Liver (tissue), 9 donors: ENCODE data around the gene RPL7A. TPM values are rescaled to one million over a fixed set of nuclear protein-coding genes. Genes with fewer than 3 reads are reported as not detected.

Experiments
- DNase-seq: peaks from one replicate; pipeline ENCODE4 v3.0.0-alpha.2; 2017; ENCODE audit warnings: low spot score
- H3K27ac ChIP-seq, 2 donors: one replicate each; pipeline ENCODE4 v1.7.0; 2013; ENCODE audit warnings: inconsistent platforms in 2 of 2, low read length in 2 of 2, control low read depth in 1 of 2, low read depth in 1 of 2, mild to moderate bottlenecking in 1 of 2
- H3K27me3 ChIP-seq, 4 donors: one replicate each; pipeline versions ENCODE4 v1.6.1 to v1.7.0; 2013; ENCODE audit warnings: low read length in 3 of 4, inconsistent platforms in 1 of 4, mild to moderate bottlenecking in 1 of 4, moderate library complexity in 1 of 4; ENCODE audit not compliant: control insufficient read depth in 4 of 4, insufficient read depth in 4 of 4
- H3K36me3 ChIP-seq, 4 donors: one replicate each; pipeline versions ENCODE4 v1.6.1 to v1.7.0; 2013; ENCODE audit warnings: low read length in 3 of 4, mild to moderate bottlenecking in 3 of 4, low read depth in 1 of 4, moderate library complexity in 1 of 4; ENCODE audit not compliant: control insufficient read depth in 4 of 4, insufficient read depth in 3 of 4
- H3K4me1 ChIP-seq, 4 donors: one replicate each; pipeline versions ENCODE4 v1.6.1 to v1.7.0; 2013; ENCODE audit warnings: low read length in 3 of 4, mild to moderate bottlenecking in 3 of 4, moderate library complexity in 1 of 4; ENCODE audit not compliant: control insufficient read depth in 4 of 4, insufficient read depth in 4 of 4
- H3K4me3 ChIP-seq, 3 donors: one replicate each; pipeline versions ENCODE4 v1.6.1 to v1.7.0; 2013; ENCODE audit warnings: low read length in 3 of 3, control low read depth in 1 of 3, low read depth in 1 of 3, mild to moderate bottlenecking in 1 of 3
- H3K9ac ChIP-seq, 2 donors: one replicate each; pipeline ENCODE4 v1.7.0; 2013; ENCODE audit warnings: low read length in 2 of 2, mild to moderate bottlenecking in 2 of 2, moderate library complexity in 2 of 2, control low read depth in 1 of 2, low read depth in 1 of 2
- H3K9me3 ChIP-seq, 4 donors: one replicate each; pipeline versions ENCODE4 v1.6.1 to v1.7.0; 2013; ENCODE audit warnings: low read length in 3 of 4; ENCODE audit not compliant: control insufficient read depth in 4 of 4
- CTCF ChIP-seq: fragments of 150-350 bp; IDR thresholded peaks from 2 replicates; pipeline ENCODE4 v1.5.1; 2017; ENCODE audit warnings: improper control_type of control experiment, low read depth, low read length; ENCODE audit not compliant: missing input control
- EGR1 ChIP-seq, 2 donors: IDR thresholded peaks; 2 replicates each; pipeline ENCODE4 v1.6.1; 2016 to 2018; ENCODE audit warnings: antibody characterized with exemption in 2 of 2, low read depth in 2 of 2
- FOXA1 ChIP-seq: IDR thresholded peaks from 2 replicates; pipeline ENCODE4 v1.6.1; 2016; ENCODE audit warnings: antibody characterized with exemption
- FOXA2 ChIP-seq: IDR thresholded peaks from 2 replicates; pipeline ENCODE4 v1.6.1; 2016; ENCODE audit warnings: antibody characterized with exemption
- GABPA ChIP-seq, 2 donors: IDR thresholded peaks in 1 of 2; conservative IDR thresholded peaks in 1 of 2; 2 replicates each; pipeline ENCODE4 v1.6.1; 2016; ENCODE audit warnings: antibody characterized with exemption in 2 of 2, mild to moderate bottlenecking in 1 of 2, moderate library complexity in 1 of 2
- HNF4A ChIP-seq, 2 donors: conservative IDR thresholded peaks; 2 replicates each; pipeline ENCODE4 v1.6.1; 2016; ENCODE audit warnings: antibody characterized with exemption in 2 of 2, mild to moderate bottlenecking in 2 of 2
- HNF4G ChIP-seq: IDR thresholded peaks from 2 replicates; pipeline ENCODE4 v1.6.1; 2016; ENCODE audit warnings: antibody characterized with exemption
- JUND ChIP-seq, 2 donors: IDR thresholded peaks; 2 replicates each; pipeline ENCODE4 v1.6.1; 2016; ENCODE audit warnings: antibody characterized with exemption in 2 of 2
- MAX ChIP-seq: IDR thresholded peaks from 2 replicates; pipeline ENCODE4 v1.6.1; 2016; ENCODE audit warnings: antibody characterized with exemption
- NR2F2 ChIP-seq: IDR thresholded peaks from 2 replicates; pipeline ENCODE4 v1.6.1; 2016; ENCODE audit warnings: antibody characterized with exemption
- RAD21 ChIP-seq, 2 donors: IDR thresholded peaks; 2 replicates each; pipeline ENCODE4 v1.6.1; 2016; ENCODE audit warnings: antibody characterized with exemption in 2 of 2, mild to moderate bottlenecking in 2 of 2
- REST ChIP-seq: IDR thresholded peaks from 2 replicates; pipeline ENCODE4 v1.6.1; 2016; ENCODE audit warnings: antibody characterized with exemption, mild to moderate bottlenecking
- RXRA ChIP-seq, 2 donors: IDR thresholded peaks; 2 replicates each; pipeline ENCODE4 v1.6.1; 2017 to 2018; ENCODE audit warnings: antibody characterized with exemption in 2 of 2, mild to moderate bottlenecking in 1 of 2
- SP1 ChIP-seq: IDR thresholded peaks from 2 replicates; pipeline ENCODE4 v1.6.1; 2018; ENCODE audit warnings: antibody characterized with exemption, mild to moderate bottlenecking
- TAF1 ChIP-seq: conservative IDR thresholded peaks from 2 replicates; pipeline ENCODE4 v1.6.1; 2016; ENCODE audit warnings: antibody characterized with exemption, mild to moderate bottlenecking
- YY1 ChIP-seq: IDR thresholded peaks from 2 replicates; pipeline ENCODE4 v1.6.1; 2016; ENCODE audit warnings: antibody characterized with exemption, mild to moderate bottlenecking
- ZBTB33 ChIP-seq: IDR thresholded peaks from 2 replicates; pipeline ENCODE4 v1.6.1; 2016; ENCODE audit warnings: antibody characterized with exemption
- WGBS: extraction: QIAGEN DNeasy Blood & Tissue Kit; methylation state at CpG from one replicate; pipeline ENCODE4 v1.1.7; 2013; 5-methylcytosine and 5-hydroxymethylcytosine counted together
- polyA plus RNA-seq, 2 donors: library from polyadenylated mRNA; stranded (reverse) in 1 of 2; unstranded in 1 of 2; fragments of 200-250 nt in 1 of 2; fragments of >200 nt in 1 of 2; fragmentation: Nextera tagmentation in 1 of 2; extraction: Ambion mirVana in 1 of 2; gene quantifications; one replicate each; pipeline versions ENCODE4 v1.2.1 to v1.2.3, GENCODE V29; 2013 to 2015
- total RNA-seq, 2 donors: library from RNA; depleted of rRNA; stranded (reverse); fragments of >200 nt; gene quantifications; one replicate each; pipeline ENCODE4 v1.2.3, GENCODE V29; 2014
- TF ChIP-seq, protein P1 (sequence below): IDR thresholded peaks from 2 replicates; pipeline ENCODE4 v1.6.1; 2016; ENCODE audit warnings: antibody characterized with exemption
- donor health status: healthy.
- donor health status: healthy.
- donor health status: healthy.
- donor health status: healthy.
- donor health status: healthy.

The RPL7A gene
- total and polyA plus RNA-seq, 4 donors: 215 to 930 (median 704) TPM

GRCh38 chr9:133335924-133336811 lies 11.8 kb upstream of the RPL7A start, which contains the start of gene SURF6:
Gene SURF6 (minus strand): TSS chr9:133336188. CDS start chr9:133336132, 56 bp downstream.
- peak within 1 kb of the TSS; percentile 53 to 72 for H3K9ac ChIP-seq
- H3K27me3 ChIP-seq: no peaks in the 10 kb centered on the region
- H3K4me1 ChIP-seq: peaks cover 0 to 26% (median 15%) of the 10 kb centered on the region in 4 donors
- peak; percentile 92 for DNase-seq
- H3K4me3 ChIP-seq: peak within 1 kb of the TSS; percentile 67 to 85 (median 80)
- H3K9me3 ChIP-seq: no peaks in the 10 kb centered on the region
- peaks cover 19 to 45% (median 27%) of the 10 kb centered on the region in 4 donors for H3K36me3 ChIP-seq
- TF ChIP-seq HNF4G (no peak), MAX (peak; percentile 56), YY1 (peak; percentile 91), FOXA2 (peak; percentile 31), JUND (IDR thresholded peaks at IDR 0.05) (no peak), RAD21 (IDR thresholded peaks at IDR 0.05) (peak in 1 of 2 donors; percentile 51), NR2F2 (no peak), RXRA (IDR thresholded peaks at IDR 0.05) (peak in 1 of 2 donors; percentile 5), ZBTB33 (peak; percentile 82), CTCF (no peak), SP1 (peak; percentile 53), REST (no peak), HNF4A (conservative IDR thresholded peaks at IDR 0.05) (peak in 1 of 2 donors; percentile 10), FOXA1 (peak; percentile 48), TAF1 (peak; percentile 23), GABPA (IDR thresholded peaks at IDR 0.05 in 1 of 2, conservative IDR thresholded peaks at IDR 0.05 in 1 of 2) (peak; percentile 65 to 94), EGR1 (IDR thresholded peaks at IDR 0.05; ENCODE audit: low read depth in 2 of 2) (peak in 1 of 2 donors; percentile 25)
- TF ChIP-seq, protein P1, sequence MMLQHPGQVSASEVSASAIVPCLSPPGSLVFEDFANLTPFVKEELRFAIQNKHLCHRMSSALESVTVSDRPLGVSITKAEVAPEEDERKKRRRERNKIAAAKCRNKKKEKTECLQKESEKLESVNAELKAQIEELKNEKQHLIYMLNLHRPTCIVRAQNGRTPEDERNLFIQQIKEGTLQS: no peak
- 6% methylated on average over 70 of the region's 70 CpGs for WGBS
- peak within 1 kb of the TSS; percentile 26 to 75 for H3K27ac ChIP-seq
